Stimulated activated CD4-positive, alpha-beta T cell treated with anti-CD3 and anti-CD28 coated beads, Interleukin-1b, Interleukin-23, amount 100 ng/mL, for 48 hours (primary cell): ENCODE measurements around the gene LITAF.
"Not testable (repeated sequence)": the region's sequence is repeated elsewhere in the genome, so short reads cannot be mapped to it uniquely, and the experiment has no call there.

ENCODE experiments used
- DNase-seq: peaks from one replicate; pipeline ENCODE4 v3.0.0-alpha.2; 2020

LITAF gene

DNA sequence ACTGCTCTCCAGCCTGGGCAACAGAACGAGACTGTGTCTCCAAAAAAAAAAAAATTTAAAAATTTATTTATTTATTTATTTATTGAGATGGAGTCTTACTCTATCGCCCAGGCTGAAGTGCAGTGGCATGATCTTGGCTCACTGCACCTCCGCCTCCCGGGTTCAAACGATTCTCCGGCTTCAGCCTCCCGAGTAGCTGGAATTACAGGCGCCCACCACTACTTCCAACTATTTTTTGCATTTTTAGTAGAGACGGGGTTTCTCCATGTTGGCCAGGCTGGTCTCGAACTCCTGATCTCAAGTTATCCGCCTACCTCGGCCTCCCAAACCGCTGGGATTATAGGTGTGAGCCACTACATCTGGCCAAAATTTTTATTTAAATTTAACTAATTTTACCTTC is 73.4 kb downstream of the LITAF start:
- not testable (repeated sequence) for DNase-seq

- DNase-seq, result no peak
Observed at GRCh38 chr16:11511801-11512200, 74.9 kb downstream of the LITAF start.

DNA sequence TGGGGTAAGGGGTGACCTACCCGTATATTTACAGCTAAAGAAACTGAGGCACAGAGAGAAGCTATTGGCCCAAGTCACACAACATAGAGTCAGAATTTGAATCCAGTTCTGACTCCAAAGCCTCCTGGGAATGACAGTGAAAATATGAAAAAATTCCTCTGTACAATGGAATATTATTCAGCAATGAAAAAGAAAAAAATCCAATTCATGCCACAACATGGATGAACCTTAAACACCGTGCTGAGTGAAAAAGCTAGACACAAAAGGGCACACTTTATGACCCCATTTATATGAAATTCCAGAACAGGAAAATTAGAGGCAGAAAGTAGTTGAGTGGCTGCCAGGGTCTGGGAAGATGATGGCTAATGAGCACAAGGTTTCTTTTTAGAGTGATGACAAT is 75.4 kb downstream of the LITAF start:
- no peak for DNase-seq

DNA sequence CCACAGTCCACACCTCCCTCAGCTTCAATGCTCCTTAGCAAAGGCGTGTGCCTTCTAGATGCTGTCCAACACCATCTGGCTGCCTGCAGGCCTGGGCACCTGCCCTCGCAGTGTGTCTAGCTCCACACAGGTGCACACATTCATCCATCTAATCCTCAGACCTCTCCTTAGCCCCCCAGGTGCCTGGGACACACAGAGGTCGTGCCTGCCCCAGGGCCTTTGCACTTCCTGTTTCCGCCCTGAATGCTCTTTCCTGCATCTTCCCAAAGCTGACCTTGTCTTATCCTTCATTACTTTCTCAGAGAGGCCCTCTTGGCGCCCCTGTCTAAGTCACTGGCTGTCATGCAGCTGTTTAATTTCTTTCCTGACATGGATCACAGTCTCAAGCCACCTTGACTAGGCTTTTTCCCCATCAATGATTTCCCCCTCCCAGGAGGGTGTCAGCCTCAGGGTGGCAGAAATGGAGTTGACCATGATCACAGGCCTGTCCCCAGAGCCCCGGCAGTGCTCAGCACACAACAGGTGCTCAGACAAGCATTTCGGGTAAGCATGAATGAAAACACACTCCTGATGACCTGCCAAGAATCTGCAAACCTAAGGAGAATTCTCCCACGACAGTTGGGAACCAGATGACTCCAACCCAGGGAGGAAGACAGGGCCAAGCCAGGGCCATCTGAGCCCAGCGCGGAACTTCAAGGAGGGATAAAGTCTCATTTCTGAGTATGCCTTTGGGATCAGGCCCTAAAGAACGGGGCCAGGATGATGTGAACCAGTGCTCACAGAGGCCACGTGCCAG is 76.3 kb downstream of the LITAF start:
- no peak for DNase-seq

DNA sequence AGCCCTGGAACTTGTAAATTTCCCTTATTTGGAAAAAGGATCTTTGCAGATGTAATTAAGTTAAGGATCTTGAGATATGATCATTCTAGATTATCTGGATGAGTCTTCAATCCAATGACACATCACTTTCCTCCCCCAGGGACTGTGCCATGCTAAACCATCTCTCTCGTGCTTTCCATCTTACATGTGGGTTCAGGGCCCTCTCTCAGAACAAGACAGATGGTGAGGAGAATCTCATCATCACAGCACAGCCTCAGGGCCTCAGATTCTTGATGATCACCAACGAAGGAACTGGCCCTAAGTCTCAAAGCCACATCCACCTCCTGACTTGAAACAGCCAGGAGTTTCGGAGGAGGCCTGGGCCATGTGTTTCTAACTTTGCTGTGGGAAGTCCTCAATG is 78.7 kb downstream of the LITAF start:
- DNase-seq, result no peak

- DNase-seq, result no peak
Observed at GRCh38 chr16:11507350-11507749, 79.4 kb downstream of the LITAF start.

GRCh38 chr16:11506741-11507305 is 79.9 kb downstream of the LITAF start:
- DNase-seq, result no peak

DNA sequence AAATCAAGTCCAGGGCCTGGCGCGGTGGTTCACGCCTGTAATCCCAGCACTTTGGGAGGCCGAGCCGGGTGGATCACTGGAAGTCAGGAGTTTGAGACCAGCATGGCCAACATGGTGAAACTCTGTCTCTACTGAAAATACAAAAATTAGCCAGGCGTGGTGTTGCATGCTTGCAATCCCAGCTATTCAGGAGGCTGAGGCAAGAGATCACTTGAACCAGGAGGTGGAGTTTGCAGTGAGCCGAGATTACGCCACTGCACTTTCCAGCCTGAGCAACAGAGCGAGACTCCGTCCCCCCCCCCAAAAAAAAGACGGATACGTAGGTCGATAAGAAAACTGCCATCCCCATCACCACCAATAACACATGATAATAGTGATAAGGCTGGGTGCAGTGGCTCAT is 82.5 kb downstream of the LITAF start:
- DNase-seq, result not testable (repeated sequence)

- no peak for DNase-seq
Observed at GRCh38 chr16:11503566-11503965, 83.2 kb downstream of the LITAF start.

DNA sequence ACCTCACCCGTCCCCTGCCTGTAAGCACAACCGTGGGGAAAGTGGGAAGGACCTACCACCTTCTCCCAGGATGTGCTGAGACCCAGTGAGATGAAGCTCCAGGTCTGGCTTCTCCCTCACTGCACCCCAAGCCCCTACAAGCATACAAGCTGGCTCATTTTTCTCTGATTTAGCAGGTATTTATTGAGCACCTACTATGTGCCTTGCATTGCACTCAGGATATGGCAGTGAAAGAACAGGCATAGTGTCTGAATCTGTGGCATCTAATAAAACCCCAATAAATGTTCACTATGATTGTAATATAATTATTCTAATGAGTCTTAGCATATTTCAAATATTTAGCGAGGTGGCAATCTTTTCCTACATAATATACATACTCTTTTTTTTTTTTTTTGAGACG is 84.5 kb downstream of the LITAF start:
- DNase-seq, result no peak

GRCh38 chr16:11501632-11502031 is 85.1 kb downstream of the LITAF start:
- DNase-seq, result no peak

DNA sequence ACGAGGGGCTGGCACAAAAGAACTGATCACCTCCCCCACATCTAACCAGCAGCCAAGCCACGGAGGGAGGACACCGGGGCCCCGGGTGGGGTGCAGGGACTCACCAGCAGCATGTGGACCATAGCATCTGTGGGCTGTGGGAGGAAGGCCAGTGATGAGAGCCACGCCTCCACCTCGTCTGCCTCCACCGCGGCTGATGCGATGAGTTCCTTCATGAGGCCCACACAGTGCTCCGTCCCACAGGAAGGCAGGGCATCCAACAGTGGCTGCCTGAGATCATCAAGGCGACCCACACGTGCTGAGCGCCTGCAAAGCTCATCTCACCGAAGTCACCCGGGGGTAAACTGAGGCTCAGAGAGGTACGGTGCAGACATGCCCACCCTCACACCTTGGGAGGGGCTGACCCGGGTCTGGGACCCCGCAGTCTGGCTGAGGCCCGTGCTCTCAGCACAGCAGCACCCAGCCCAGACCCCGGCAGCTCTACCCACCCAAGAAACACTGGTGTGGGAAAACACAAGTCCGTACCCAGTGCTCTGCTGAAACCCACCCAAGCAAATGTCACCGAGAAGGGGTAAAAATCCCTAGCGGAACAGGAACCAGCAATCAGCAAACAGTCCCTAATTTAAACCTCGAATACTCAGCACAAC is 85.9 kb downstream of the LITAF start:
- no peak for DNase-seq

GRCh38 chr16:11499295-11500089 is 87.2 kb downstream of the LITAF start:
- DNase-seq, result no peak

GRCh38 chr16:11498683-11499082 is 88.0 kb downstream of the LITAF start:
- DNase-seq, result no peak

GRCh38 chr16:11497851-11498289 is 88.8 kb downstream of the LITAF start:
- no peak for DNase-seq
